ENCODE measurements around the gene ZFR. TPM values are rescaled to one million over a fixed set of nuclear protein-coding genes. Genes with fewer than 3 reads are reported as not detected.

Gene ZFR
- total and polyA plus RNA-seq, 8 donors = 21.8 to 110 (median 48.5) TPM

GRCh38 chr5:32332361-32332760 lies 112.2 kb downstream of the ZFR start:
- Histone ChIP-seq H3K27me3 (no peaks in the 10 kb centered on the region), H3K4me3 (no peak overlapping the region), H3K9me3 (no peaks in the 10 kb centered on the region), H3K27ac (peak overlapping the region in 4 of 5 donors; percentile 48 to 78 (median 64)), H3K36me3 (no peaks in the 10 kb centered on the region), H3K4me1 (peaks cover 23 to 32% (median 27%) of the 10 kb centered on the region in 4 donors)
- DNase-seq = no peak
- intact Hi-C loops (cut with DNase I; ENCODE audit: low total_unique reads) = no loop called here
- TF ChIP-seq CTCF (IDR thresholded peaks at IDR 0.05) (no peak), POLR2AphosphoS5 (IDR thresholded peaks at IDR 0.05) (no peak), POLR2A (IDR thresholded peaks at IDR 0.05) (no peak)
- WGBS, 5 donors = 71 to 90% (median 77%) methylated on average over 1 of the region's 1 CpG

- Histone ChIP-seq H3K9me3 (no peaks in the 10 kb centered on the region), H3K4me1 (peaks cover 23 to 32% (median 27%) of the 10 kb centered on the region in 4 donors), H3K27ac (peak overlapping the region; percentile 48 to 78 (median 55)), H3K36me3 (no peaks in the 10 kb centered on the region), H3K27me3 (no peaks in the 10 kb centered on the region), H3K4me3 (no peak overlapping the region)
- WGBS, 5 donors = 30 to 44% (median 40%) methylated on average over 3 of the region's 3 CpGs
- DNase-seq = no peak
- no peak for TF ChIP-seq CTCF (IDR thresholded peaks at IDR 0.05)
- no peak for TF ChIP-seq POLR2A (IDR thresholded peaks at IDR 0.05)
- no peak for TF ChIP-seq POLR2AphosphoS5 (IDR thresholded peaks at IDR 0.05)
- no peak for TF ChIP-seq EP300 (IDR thresholded peaks at IDR 0.05)
- intact Hi-C loops (cut with DNase I; ENCODE audit: low total_unique reads) = no loop called here
Observed at GRCh38 chr5:32331935-32332274, 112.6 kb downstream of the ZFR start.

GRCh38 chr5:32331217-32331934 lies 113.2 kb downstream of the ZFR start:
- Histone ChIP-seq H3K27me3 (no peaks in the 10 kb centered on the region), H3K36me3 (no peaks in the 10 kb centered on the region), H3K4me3 (no peak overlapping the region), H3K4me1 (peaks cover 23 to 32% (median 27%) of the 10 kb centered on the region in 4 donors), H3K27ac (peak overlapping the region; percentile 48 to 78 (median 64)), H3K9me3 (no peaks in the 10 kb centered on the region)
- DNase-seq = peak; percentile 72 to 89
- WGBS, 5 donors = 30 to 47% (median 34%) methylated on average over 11 of the region's 11 CpGs
- intact Hi-C loops (cut with DNase I; ENCODE audit: low total_unique reads) = no loop called here
- TF ChIP-seq POLR2AphosphoS5 (IDR thresholded peaks at IDR 0.05) (peak in 1 of 3 donors; percentile 71), POLR2A (IDR thresholded peaks at IDR 0.05) (no peak)

GRCh38 chr5:32330126-32330971 lies 114.2 kb downstream of the ZFR start:
- peak in 1 of 2 donors; percentile 50 for DNase-seq
- Histone ChIP-seq H3K27ac (peak overlapping the region; percentile 48 to 78 (median 55)), H3K9me3 (no peaks in the 10 kb centered on the region), H3K4me3 (no peak overlapping the region), H3K27me3 (no peaks in the 10 kb centered on the region), H3K36me3 (no peaks in the 10 kb centered on the region), H3K4me1 (peaks cover 23 to 32% (median 27%) of the 10 kb centered on the region in 4 donors)
- intact Hi-C loops (cut with DNase I; ENCODE audit: low total_unique reads) = no loop called here
- 48 to 61% (median 53%) methylated on average over 11 of the region's 11 CpGs for WGBS, 5 donors
- TF ChIP-seq POLR2AphosphoS5 (IDR thresholded peaks at IDR 0.05) = no peak

GRCh38 chr5:32329395-32329834 lies 115.1 kb downstream of the ZFR start:
- Histone ChIP-seq H3K4me3 (no peak overlapping the region), H3K9me3 (no peaks in the 10 kb centered on the region), H3K36me3 (no peaks in the 10 kb centered on the region), H3K4me1 (peaks cover 23 to 32% (median 27%) of the 10 kb centered on the region in 4 donors), H3K27me3 (no peaks in the 10 kb centered on the region), H3K27ac (peak overlapping the region; percentile 48 to 78 (median 55))
- TF ChIP-seq CTCF (IDR thresholded peaks at IDR 0.05) (peak in 5 of 7 experiments; percentile 53 to 76 (median 68)), POLR2AphosphoS5 (IDR thresholded peaks at IDR 0.05) (peak in 1 of 3 donors; percentile 39), EP300 (IDR thresholded peaks at IDR 0.05) (no peak), POLR2A (IDR thresholded peaks at IDR 0.05) (no peak)
- intact Hi-C loops (cut with DNase I; ENCODE audit: low total_unique reads) = loop anchor here (10.0 kb wide), 1 partner anchor 95 kb away; no protein-coding TSS in a partner anchor
- peak; percentile 76 to 83 for DNase-seq
- WGBS, 5 donors = 17 to 37% (median 24%) methylated on average over 10 of the region's 10 CpGs

Measured in stomach (tissue), 9 donors.